Measurements from ENCODE around the gene MBNL1. TPM values are rescaled to one million over a fixed set of nuclear protein-coding genes. Genes with fewer than 3 reads are reported as not detected.

MBNL1 gene
- total RNA-seq, 1 donor from 2014 or later, result 14.7 TPM

DNA sequence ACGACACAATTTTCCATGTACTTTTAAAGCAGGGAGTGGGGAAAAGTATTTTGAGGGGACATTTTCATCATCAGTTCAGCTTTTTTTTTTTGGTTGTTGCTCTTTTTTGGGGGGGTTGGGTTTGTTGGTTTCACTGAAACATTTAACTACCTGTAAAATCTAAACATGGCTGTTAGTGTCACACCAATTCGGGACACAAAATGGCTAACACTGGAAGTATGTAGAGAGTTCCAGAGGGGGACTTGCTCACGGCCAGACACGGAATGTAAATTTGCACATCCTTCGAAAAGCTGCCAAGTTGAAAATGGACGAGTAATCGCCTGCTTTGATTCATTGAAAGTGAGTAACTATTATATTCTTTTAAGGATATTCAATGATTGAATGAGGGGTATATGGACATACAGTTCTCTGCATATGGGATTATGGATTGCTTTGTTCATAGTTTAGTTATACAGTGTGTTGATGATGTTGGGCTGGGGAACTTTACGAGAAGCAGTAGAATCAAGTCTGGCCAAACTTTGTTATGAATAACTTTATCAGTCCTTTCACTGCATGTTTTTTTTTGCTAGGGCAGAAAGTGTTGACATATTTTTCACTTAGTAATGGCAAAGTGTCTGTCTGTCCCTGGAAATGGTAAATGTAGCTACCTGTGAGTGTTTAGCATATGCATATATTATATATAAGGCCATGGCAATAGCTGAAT is 31.5 kb downstream of the MBNL1 start:
- Histone ChIP-seq H3K4me2 (no peak overlapping the region), H3K79me2 (ENCODE audit: low read depth) (peaks cover 8% of the 10 kb centered on the region), H3K4me1 (peaks cover 32% of the 10 kb centered on the region), H3K27me3 (no peaks in the 10 kb centered on the region), H3K36me3 (no peaks in the 10 kb centered on the region), H3K9me3 (ENCODE audit: low read depth) (no peaks in the 10 kb centered on the region), H3K27ac (no peak overlapping the region), H3K4me3 (no peak overlapping the region), H2AFZ (replicated peaks) (no peak overlapping the region), H3F3A (ENCODE audit: low read depth) (peaks cover 9% of the 10 kb centered on the region), H3K9ac (no peak overlapping the region), H4K20me1 (ENCODE audit: low read depth) (peaks cover 4% of the 10 kb centered on the region)
- Mint-ChIP-seq H3K9me3 (no peaks in the 10 kb centered on the region), H3K4me3 (no peak overlapping the region), H3K4me1 (peaks cover 32% of the 10 kb centered on the region), H3K27ac (no peak overlapping the region), H3K36me3 (peaks cover 14% of the 10 kb centered on the region), H3K27me3 (ENCODE audit: insufficient read depth, low read depth) (no peaks in the 10 kb centered on the region)
- TF ChIP-seq EZH2phosphoT487 (IDR thresholded peaks at IDR 0.05), result no peak
- TF ChIP-seq EZH2 (IDR thresholded peaks at IDR 0.05), result no peak
- no peak for TF ChIP-seq CTCF (IDR thresholded peaks at IDR 0.05)
- DNase-seq (ENCODE audit: low spot score), result no peak

GRCh38 chr3:152301745-152302181 is 33.0 kb downstream of the MBNL1 start:
- no peak for DNase-seq (ENCODE audit: low spot score)
- H3K4me3 ChIP-seq, result no peak overlapping the region
- H2AFZ ChIP-seq (replicated peaks), result no peak overlapping the region
- peaks cover 42% of the 10 kb centered on the region for H3K4me1 ChIP-seq
- Mint-ChIP-seq H3K4me1 (peaks cover 42% of the 10 kb centered on the region), H3K27me3 (ENCODE audit: insufficient read depth, low read depth) (no peaks in the 10 kb centered on the region), H3K36me3 (peaks cover 17% of the 10 kb centered on the region), H3K4me3 (no peak overlapping the region), H3K27ac (no peak overlapping the region), H3K9me3 (no peaks in the 10 kb centered on the region)
- peaks cover 9% of the 10 kb centered on the region for H3F3A ChIP-seq (ENCODE audit: low read depth)
- H3K4me2 ChIP-seq, result no peak overlapping the region
- H3K79me2 ChIP-seq (ENCODE audit: low read depth), result peaks cover 17% of the 10 kb centered on the region
- no peak for TF ChIP-seq CTCF (IDR thresholded peaks at IDR 0.05)
- no peak for TF ChIP-seq EZH2 (IDR thresholded peaks at IDR 0.05)
- no peak for TF ChIP-seq EZH2phosphoT487 (IDR thresholded peaks at IDR 0.05)
- no peaks in the 10 kb centered on the region for H3K9me3 ChIP-seq (ENCODE audit: low read depth)
- no peaks in the 10 kb centered on the region for H3K27me3 ChIP-seq
- no peak overlapping the region for H3K9ac ChIP-seq
- no peaks in the 10 kb centered on the region for H3K36me3 ChIP-seq
- no peak overlapping the region for H3K27ac ChIP-seq
- H4K20me1 ChIP-seq (ENCODE audit: low read depth), result peaks cover 7% of the 10 kb centered on the region

DNA sequence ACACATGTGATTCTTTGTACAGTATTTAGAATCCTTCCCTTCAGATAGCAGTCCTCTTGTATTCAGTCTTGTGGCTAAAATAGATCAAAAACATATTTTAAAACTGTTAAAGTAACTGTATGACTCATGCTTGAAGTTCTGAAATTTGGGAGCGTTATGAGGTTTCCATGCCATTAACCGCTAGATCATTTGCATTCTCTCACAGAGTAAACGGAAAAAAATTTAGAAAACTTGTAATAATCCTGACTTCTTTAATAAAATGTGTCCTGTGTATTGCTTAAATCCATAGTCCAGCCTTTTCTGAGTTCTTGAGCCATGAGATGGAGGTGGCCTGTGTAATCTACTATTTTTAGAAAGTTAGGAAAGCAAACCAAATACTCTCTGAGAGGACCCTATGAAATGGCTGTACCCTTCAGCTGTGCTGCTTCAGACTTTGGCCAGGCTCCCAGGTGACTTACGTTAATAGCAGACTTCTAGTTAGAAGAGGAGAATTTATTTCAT is 33.8 kb downstream of the MBNL1 start:
- Mint-ChIP-seq H3K4me1 (peaks cover 42% of the 10 kb centered on the region), H3K4me3 (no peak overlapping the region), H3K27ac (peak overlapping the region; percentile 47), H3K27me3 (ENCODE audit: insufficient read depth, low read depth) (no peaks in the 10 kb centered on the region), H3K9me3 (no peaks in the 10 kb centered on the region), H3K36me3 (peaks cover 17% of the 10 kb centered on the region)
- Histone ChIP-seq H3K79me2 (ENCODE audit: low read depth) (peaks cover 13% of the 10 kb centered on the region), H4K20me1 (ENCODE audit: low read depth) (peaks cover 7% of the 10 kb centered on the region), H3K36me3 (no peaks in the 10 kb centered on the region), H3K9me3 (ENCODE audit: low read depth) (no peaks in the 10 kb centered on the region), H3F3A (ENCODE audit: low read depth) (peaks cover 12% of the 10 kb centered on the region), H3K4me3 (no peak overlapping the region), H3K27ac (no peak overlapping the region), H3K9ac (no peak overlapping the region), H3K4me2 (no peak overlapping the region), H3K27me3 (no peaks in the 10 kb centered on the region), H3K4me1 (peaks cover 43% of the 10 kb centered on the region), H2AFZ (replicated peaks) (no peak overlapping the region)
- TF ChIP-seq EZH2phosphoT487 (IDR thresholded peaks at IDR 0.05) (no peak), EZH2 (IDR thresholded peaks at IDR 0.05) (no peak), CTCF (IDR thresholded peaks at IDR 0.05) (no peak)
- DNase-seq (ENCODE audit: low spot score), result no peak

Data from neural progenitor cell (in vitro differentiated cells).